Measurements from ENCODE around the gene LRBA. TPM values are rescaled to one million over a fixed set of nuclear protein-coding genes. Genes with fewer than 3 reads are reported as not detected.

Gene LRBA
- total and polyA plus RNA-seq, 4 donors, result 8.2 to 69.8 (median 32.8) TPM

DNA sequence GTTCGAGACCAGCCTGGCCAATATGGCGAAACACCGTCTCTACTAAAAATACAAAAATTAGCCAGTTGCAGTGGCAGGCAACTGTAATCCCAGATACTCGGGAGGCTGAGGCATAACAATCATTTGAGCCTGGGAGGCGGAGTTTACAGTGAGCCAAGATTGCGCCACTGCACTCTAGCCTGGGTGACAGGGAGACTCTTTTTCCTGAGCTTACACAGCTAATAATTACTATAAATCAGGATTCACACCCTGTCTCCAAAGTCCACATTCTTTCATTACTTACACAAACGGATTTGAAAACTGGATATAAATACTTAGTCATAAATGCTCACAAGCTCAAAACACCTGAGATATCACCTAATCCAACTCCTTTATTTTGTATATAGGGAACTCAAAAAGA is 151.6 kb downstream of the LRBA start:
- WGBS, result 93% methylated on average over 7 of the region's 7 CpGs
- H3K4me3 ChIP-seq (ENCODE audit: low read depth in 1 of 3, low read length in 3 of 3), result no peak overlapping the region
- H3K27me3 ChIP-seq (ENCODE audit: control insufficient read depth in 4 of 4, insufficient read depth in 4 of 4, low read length in 3 of 4), result no peaks in the 10 kb centered on the region
- no peak for DNase-seq (ENCODE audit: low spot score)
- no peaks in the 10 kb centered on the region for H3K9me3 ChIP-seq (ENCODE audit: control insufficient read depth in 4 of 4, low read length in 3 of 4)
- H3K36me3 ChIP-seq (ENCODE audit: control insufficient read depth in 4 of 4, insufficient read depth in 3 of 4, low read depth in 1 of 4, low read length in 3 of 4), result peaks cover 0 to 2% (median 0%) of the 10 kb centered on the region in 4 donors
- H3K9ac ChIP-seq (ENCODE audit: low read depth in 1 of 2, low read length in 2 of 2), result no peak overlapping the region
- no peak overlapping the region for H3K27ac ChIP-seq (ENCODE audit: low read depth in 1 of 2, low read length in 2 of 2)
- TF ChIP-seq, protein P1, sequence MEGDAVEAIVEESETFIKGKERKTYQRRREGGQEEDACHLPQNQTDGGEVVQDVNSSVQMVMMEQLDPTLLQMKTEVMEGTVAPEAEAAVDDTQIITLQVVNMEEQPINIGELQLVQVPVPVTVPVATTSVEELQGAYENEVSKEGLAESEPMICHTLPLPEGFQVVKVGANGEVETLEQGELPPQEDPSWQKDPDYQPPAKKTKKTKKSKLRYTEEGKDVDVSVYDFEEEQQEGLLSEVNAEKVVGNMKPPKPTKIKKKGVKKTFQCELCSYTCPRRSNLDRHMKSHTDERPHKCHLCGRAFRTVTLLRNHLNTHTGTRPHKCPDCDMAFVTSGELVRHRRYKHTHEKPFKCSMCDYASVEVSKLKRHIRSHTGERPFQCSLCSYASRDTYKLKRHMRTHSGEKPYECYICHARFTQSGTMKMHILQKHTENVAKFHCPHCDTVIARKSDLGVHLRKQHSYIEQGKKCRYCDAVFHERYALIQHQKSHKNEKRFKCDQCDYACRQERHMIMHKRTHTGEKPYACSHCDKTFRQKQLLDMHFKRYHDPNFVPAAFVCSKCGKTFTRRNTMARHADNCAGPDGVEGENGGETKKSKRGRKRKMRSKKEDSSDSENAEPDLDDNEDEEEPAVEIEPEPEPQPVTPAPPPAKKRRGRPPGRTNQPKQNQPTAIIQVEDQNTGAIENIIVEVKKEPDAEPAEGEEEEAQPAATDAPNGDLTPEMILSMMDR (IDR thresholded peaks at IDR 0.05; ENCODE audit: low read depth, low read length, missing input control), result no peak
- TF ChIP-seq FOXA1 (IDR thresholded peaks at IDR 0.05) (no peak), REST (IDR thresholded peaks at IDR 0.05) (no peak), YY1 (IDR thresholded peaks at IDR 0.05) (no peak), NR2F2 (IDR thresholded peaks at IDR 0.05) (no peak), RXRA (IDR thresholded peaks at IDR 0.05) (no peak), GABPA (IDR thresholded peaks at IDR 0.05 in 1 of 2, conservative IDR thresholded peaks at IDR 0.05 in 1 of 2) (no peak), EGR1 (IDR thresholded peaks at IDR 0.05; ENCODE audit: low read depth in 2 of 2) (no peak), JUND (IDR thresholded peaks at IDR 0.05) (no peak), TAF1 (conservative IDR thresholded peaks at IDR 0.05) (no peak), MAX (IDR thresholded peaks at IDR 0.05) (no peak), FOXA2 (IDR thresholded peaks at IDR 0.05) (no peak), HNF4A (conservative IDR thresholded peaks at IDR 0.05) (no peak), RAD21 (IDR thresholded peaks at IDR 0.05) (no peak), SP1 (IDR thresholded peaks at IDR 0.05) (no peak), HNF4G (IDR thresholded peaks at IDR 0.05) (no peak)
- TF ChIP-seq, protein P2, sequence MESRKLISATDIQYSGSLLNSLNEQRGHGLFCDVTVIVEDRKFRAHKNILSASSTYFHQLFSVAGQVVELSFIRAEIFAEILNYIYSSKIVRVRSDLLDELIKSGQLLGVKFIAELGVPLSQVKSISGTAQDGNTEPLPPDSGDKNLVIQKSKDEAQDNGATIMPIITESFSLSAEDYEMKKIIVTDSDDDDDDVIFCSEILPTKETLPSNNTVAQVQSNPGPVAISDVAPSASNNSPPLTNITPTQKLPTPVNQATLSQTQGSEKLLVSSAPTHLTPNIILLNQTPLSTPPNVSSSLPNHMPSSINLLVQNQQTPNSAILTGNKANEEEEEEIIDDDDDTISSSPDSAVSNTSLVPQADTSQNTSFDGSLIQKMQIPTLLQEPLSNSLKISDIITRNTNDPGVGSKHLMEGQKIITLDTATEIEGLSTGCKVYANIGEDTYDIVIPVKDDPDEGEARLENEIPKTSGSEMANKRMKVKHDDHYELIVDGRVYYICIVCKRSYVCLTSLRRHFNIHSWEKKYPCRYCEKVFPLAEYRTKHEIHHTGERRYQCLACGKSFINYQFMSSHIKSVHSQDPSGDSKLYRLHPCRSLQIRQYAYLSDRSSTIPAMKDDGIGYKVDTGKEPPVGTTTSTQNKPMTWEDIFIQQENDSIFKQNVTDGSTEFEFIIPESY (IDR thresholded peaks at IDR 0.05), result no peak
- H3K4me1 ChIP-seq (ENCODE audit: control insufficient read depth in 4 of 4, insufficient read depth in 4 of 4, low read length in 3 of 4), result no peaks in the 10 kb centered on the region

GRCh38 chr4:150862829-150863228 is 152.3 kb downstream of the LRBA start:
- WGBS, result 99% methylated on average over 5 of the region's 5 CpGs
- no peak for DNase-seq (ENCODE audit: low spot score)
- Histone ChIP-seq H3K27ac (ENCODE audit: low read depth in 1 of 2, low read length in 2 of 2) (no peak overlapping the region), H3K36me3 (ENCODE audit: control insufficient read depth in 4 of 4, insufficient read depth in 3 of 4, low read depth in 1 of 4, low read length in 3 of 4) (peaks cover 0 to 2% (median 0%) of the 10 kb centered on the region in 4 donors), H3K27me3 (ENCODE audit: control insufficient read depth in 4 of 4, insufficient read depth in 4 of 4, low read length in 3 of 4) (no peaks in the 10 kb centered on the region), H3K4me3 (ENCODE audit: low read depth in 1 of 3, low read length in 3 of 3) (no peak overlapping the region), H3K9me3 (ENCODE audit: control insufficient read depth in 4 of 4, low read length in 3 of 4) (no peaks in the 10 kb centered on the region), H3K4me1 (ENCODE audit: control insufficient read depth in 4 of 4, insufficient read depth in 4 of 4, low read length in 3 of 4) (no peaks in the 10 kb centered on the region), H3K9ac (ENCODE audit: low read depth in 1 of 2, low read length in 2 of 2) (no peak overlapping the region)
- no peak for TF ChIP-seq MAX (IDR thresholded peaks at IDR 0.05)
- no peak for TF ChIP-seq FOXA2 (IDR thresholded peaks at IDR 0.05)
- no peak for TF ChIP-seq REST (IDR thresholded peaks at IDR 0.05)
- TF ChIP-seq, protein P3, sequence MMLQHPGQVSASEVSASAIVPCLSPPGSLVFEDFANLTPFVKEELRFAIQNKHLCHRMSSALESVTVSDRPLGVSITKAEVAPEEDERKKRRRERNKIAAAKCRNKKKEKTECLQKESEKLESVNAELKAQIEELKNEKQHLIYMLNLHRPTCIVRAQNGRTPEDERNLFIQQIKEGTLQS (IDR thresholded peaks at IDR 0.05), result no peak
- TF ChIP-seq FOXA1 (IDR thresholded peaks at IDR 0.05), result no peak
- TF ChIP-seq TAF1 (conservative IDR thresholded peaks at IDR 0.05), result no peak
- no peak for TF ChIP-seq EGR1 (IDR thresholded peaks at IDR 0.05; ENCODE audit: low read depth in 2 of 2)
- TF ChIP-seq GABPA (IDR thresholded peaks at IDR 0.05 in 1 of 2, conservative IDR thresholded peaks at IDR 0.05 in 1 of 2), result no peak
- TF ChIP-seq HNF4A (conservative IDR thresholded peaks at IDR 0.05), result no peak
- TF ChIP-seq HNF4G (IDR thresholded peaks at IDR 0.05), result no peak
- TF ChIP-seq NR2F2 (IDR thresholded peaks at IDR 0.05), result no peak
- TF ChIP-seq SP1 (IDR thresholded peaks at IDR 0.05), result no peak
- TF ChIP-seq RAD21 (IDR thresholded peaks at IDR 0.05), result no peak
- TF ChIP-seq RXRA (IDR thresholded peaks at IDR 0.05), result no peak
- TF ChIP-seq JUND (IDR thresholded peaks at IDR 0.05), result no peak

All from liver (tissue), 9 donors.